GM19397 (cell line): ENCODE measurements around the gene UBE3C.
"Not testable (repeated sequence)": the region's sequence is repeated elsewhere in the genome, so short reads cannot be mapped to it uniquely, and the experiment has no call there.

Source experiments
- ATAC-seq: cut with Tn5 transposase; IDR thresholded peaks from one replicate; pipeline ENCODE4 v1.9.1; 2021; ENCODE audit warnings: mild to moderate bottlenecking, moderate library complexity; ENCODE audit not compliant: unreplicated experiment

Gene UBE3C

GRCh38 chr7:157234271-157234670 is 95.5 kb downstream of the UBE3C start:
- no peak for ATAC-seq

GRCh38 chr7:157235357-157236333 is 96.9 kb downstream of the UBE3C start:
- ATAC-seq, result no peak

- ATAC-seq, result no peak
These were observed 99.4 kb downstream of the UBE3C start for GRCh38 chr7:157238087-157238486.

- ATAC-seq, result no peak
These were observed 101.0 kb downstream of the UBE3C start for GRCh38 chr7:157239571-157240270.

GRCh38 chr7:157241631-157242030 is 102.9 kb downstream of the UBE3C start:
- no peak for ATAC-seq

GRCh38 chr7:157244516-157245294 is 106.0 kb downstream of the UBE3C start:
- no peak for ATAC-seq

- no peak for ATAC-seq
These were observed 107.3 kb downstream of the UBE3C start for GRCh38 chr7:157246052-157246451.

- ATAC-seq, result no peak
These were observed 109.9 kb downstream of the UBE3C start for GRCh38 chr7:157248659-157249058.

- peak; percentile 66 for ATAC-seq
These were observed 112.0 kb downstream of the UBE3C start for GRCh38 chr7:157250605-157251228.

- ATAC-seq, result not testable (repeated sequence)
These were observed 113.1 kb downstream of the UBE3C start for GRCh38 chr7:157251817-157252216.

GRCh38 chr7:157253850-157254249 is 115.1 kb downstream of the UBE3C start:
- ATAC-seq, result no peak

- not testable (repeated sequence) for ATAC-seq
These were observed 116.1 kb downstream of the UBE3C start for GRCh38 chr7:157254781-157255180.

- no peak for ATAC-seq
These were observed 116.5 kb downstream of the UBE3C start for GRCh38 chr7:157255201-157255606.

GRCh38 chr7:157263156-157263555 is 124.4 kb downstream of the UBE3C start:
- ATAC-seq, result no peak

- no peak for ATAC-seq
These were observed 126.3 kb downstream of the UBE3C start for GRCh38 chr7:157265051-157265450.

- ATAC-seq, result no peak
These were observed 127.5 kb downstream of the UBE3C start for GRCh38 chr7:157266272-157266671.

GRCh38 chr7:157267516-157267915 is 128.8 kb downstream of the UBE3C start:
- no peak for ATAC-seq

GRCh38 chr7:157267956-157268355 is 129.2 kb downstream of the UBE3C start:
- ATAC-seq, result no peak

GRCh38 chr7:157268540-157268939 is 129.8 kb downstream of the UBE3C start:
- no peak for ATAC-seq

- ATAC-seq, result no peak
These were observed 130.8 kb downstream of the UBE3C start for GRCh38 chr7:157269341-157270059.
